ENCODE data around the gene SEC14L6. TPM values are rescaled to one million over a fixed set of nuclear protein-coding genes. Genes with fewer than 3 reads are reported as not detected.

SEC14L6 gene
- total RNA-seq, 1 donor from 2014 or later = 4.8 TPM

- Mint-ChIP-seq H3K9me3 (ENCODE audit: low read depth) (peaks cover 5% of the 10 kb centered on the region), H3K4me1 (ENCODE audit: low read depth) (no peaks in the 10 kb centered on the region), H3K36me3 (ENCODE audit: insufficient read depth) (no peaks in the 10 kb centered on the region), H3K27ac (no peak overlapping the region), H3K4me3 (ENCODE audit: low read depth) (no peak overlapping the region), H3K27me3 (peaks cover 3% of the 10 kb centered on the region)
- TF ChIP-seq CTCF (IDR thresholded peaks at IDR 0.05; ENCODE audit: unreplicated experiment) = no peak
- DNase-seq (ENCODE audit: low spot score, unreplicated experiment) = no peak
These were observed 33.1 kb downstream of the SEC14L6 start for GRCh38 chr22:30513462-30513861.

- no peaks in the 10 kb centered on the region for H3K36me3 Mint-ChIP-seq (ENCODE audit: insufficient read depth)
These were observed 34.6 kb downstream of the SEC14L6 start for GRCh38 chr22:30511911-30512310.

GRCh38 chr22:30511109-30511508 is 35.4 kb downstream of the SEC14L6 start:
- no peak for DNase-seq (ENCODE audit: low spot score, unreplicated experiment)
- H3K27me3 Mint-ChIP-seq = peaks cover 3% of the 10 kb centered on the region
- H3K27ac Mint-ChIP-seq = no peak overlapping the region

More at GRCh38 chr22:30511911-30512310, 34.6 kb downstream of the SEC14L6 start:
- no peak for TF ChIP-seq CTCF (IDR thresholded peaks at IDR 0.05; ENCODE audit: unreplicated experiment)
- Mint-ChIP-seq H3K27ac (no peak overlapping the region), H3K4me1 (ENCODE audit: low read depth) (no peaks in the 10 kb centered on the region), H3K4me3 (ENCODE audit: low read depth) (no peak overlapping the region), H3K27me3 (peaks cover 1% of the 10 kb centered on the region), H3K9me3 (ENCODE audit: low read depth) (peaks cover 4% of the 10 kb centered on the region)
- DNase-seq (ENCODE audit: low spot score, unreplicated experiment) = no peak

GRCh38 chr22:30508216-30508615 is 38.3 kb downstream of the SEC14L6 start:
- no peak for DNase-seq (ENCODE audit: low spot score, unreplicated experiment)
- Mint-ChIP-seq H3K4me3 (ENCODE audit: low read depth) (no peak overlapping the region), H3K36me3 (ENCODE audit: insufficient read depth) (no peaks in the 10 kb centered on the region), H3K27me3 (peaks cover 6% of the 10 kb centered on the region), H3K4me1 (ENCODE audit: low read depth) (peaks cover 3% of the 10 kb centered on the region), H3K9me3 (ENCODE audit: low read depth) (peaks cover 3% of the 10 kb centered on the region), H3K27ac (no peak overlapping the region)
- no peak for TF ChIP-seq CTCF (IDR thresholded peaks at IDR 0.05; ENCODE audit: unreplicated experiment)

More at GRCh38 chr22:30511109-30511508, 35.4 kb downstream of the SEC14L6 start:
- no peaks in the 10 kb centered on the region for H3K4me1 Mint-ChIP-seq (ENCODE audit: low read depth)
- no peak for TF ChIP-seq CTCF (IDR thresholded peaks at IDR 0.05; ENCODE audit: unreplicated experiment)
- H3K4me3 Mint-ChIP-seq (ENCODE audit: low read depth) = no peak overlapping the region
- H3K36me3 Mint-ChIP-seq (ENCODE audit: insufficient read depth) = no peaks in the 10 kb centered on the region
- peaks cover 3% of the 10 kb centered on the region for H3K9me3 Mint-ChIP-seq (ENCODE audit: low read depth)

- Mint-ChIP-seq H3K4me1 (ENCODE audit: low read depth) (peaks cover 3% of the 10 kb centered on the region), H3K9me3 (ENCODE audit: low read depth) (peaks cover 3% of the 10 kb centered on the region), H3K4me3 (ENCODE audit: low read depth) (no peak overlapping the region), H3K36me3 (ENCODE audit: insufficient read depth) (no peaks in the 10 kb centered on the region), H3K27ac (no peak overlapping the region), H3K27me3 (peaks cover 6% of the 10 kb centered on the region)
- TF ChIP-seq CTCF (IDR thresholded peaks at IDR 0.05; ENCODE audit: unreplicated experiment) = no peak
- no peak for DNase-seq (ENCODE audit: low spot score, unreplicated experiment)
These were observed 38.9 kb downstream of the SEC14L6 start for GRCh38 chr22:30507670-30508069.

All from progenitor cell of endocrine pancreas (in vitro differentiated cells).